ENCODE data around the gene SLC44A5. TPM values are rescaled to one million over a fixed set of nuclear protein-coding genes. Genes with fewer than 3 reads are reported as not detected.

Gene SLC44A5
- polyA plus RNA-seq, 3 donors, result not detected

DNA sequence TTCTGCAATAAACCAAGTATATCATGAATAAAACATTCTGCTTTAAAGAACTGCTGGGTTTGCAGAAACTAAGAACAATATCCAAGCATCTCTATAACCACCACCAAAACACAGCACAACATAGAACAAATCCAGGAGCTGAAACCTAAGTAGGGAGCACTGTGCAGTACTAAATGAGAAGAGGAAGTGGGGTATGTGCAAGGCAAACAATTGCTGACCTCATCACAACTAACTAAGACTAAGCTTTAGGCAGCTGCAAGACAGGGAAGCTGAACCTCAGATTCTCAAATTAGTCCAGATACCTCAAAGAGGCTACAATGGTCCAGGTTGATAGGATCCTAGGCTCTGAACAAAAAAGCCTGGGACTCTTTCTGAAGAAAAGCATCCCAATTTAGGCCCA, 172.6 kb downstream of the SLC44A5 start:
- Histone ChIP-seq H3K79me2 (ENCODE audit: insufficient read depth, low read length) (no peaks in the 10 kb centered on the region), H3K36me3 (replicated peaks in 1 of 2; ENCODE audit: control insufficient read depth in 1 of 2, insufficient read depth in 2 of 2, low read length in 2 of 2) (no peaks in the 10 kb centered on the region), H3K27me3 (ENCODE audit: control insufficient read depth in 2 of 2, insufficient read depth in 2 of 2, low read length in 2 of 2) (no peaks in the 10 kb centered on the region), H3K4me2 (replicated peaks; ENCODE audit: extremely low read depth, low read length, poor library complexity, severe bottlenecking) (no peak overlapping the region), H3K27ac (ENCODE audit: low read depth in 1 of 2, low read length in 2 of 2) (no peak overlapping the region), H3K9ac (ENCODE audit: insufficient read depth, low read length, poor library complexity, severe bottlenecking) (no peak overlapping the region), H3K4me3 (replicated peaks in 1 of 3; ENCODE audit: low read depth in 2 of 3, low read length in 3 of 3) (no peak overlapping the region), H4K20me1 (ENCODE audit: insufficient read depth, low read length) (no peaks in the 10 kb centered on the region), H3K4me1 (ENCODE audit: control insufficient read depth in 1 of 2, insufficient read depth in 2 of 2, low read length in 2 of 2) (no peaks in the 10 kb centered on the region), H2AFZ (ENCODE audit: insufficient read depth, low read depth, low read length, poor library complexity, severe bottlenecking) (no peak overlapping the region), H3K9me3 (replicated peaks in 1 of 2; ENCODE audit: control insufficient read depth in 1 of 2, insufficient read depth in 1 of 2, low read length in 2 of 2) (no peaks in the 10 kb centered on the region)
- Mint-ChIP-seq H3K27me3 (ENCODE audit: low read depth in 3 of 3) (no peaks in the 10 kb centered on the region), H3K4me1 (no peaks in the 10 kb centered on the region), H3K9me3 (peaks cover 0 to 3% (median 0%) of the 10 kb centered on the region in 7 donors), H3K27ac (no peak overlapping the region), H3K4me3 (no peak overlapping the region), H3K36me3 (no peaks in the 10 kb centered on the region)
- intact Hi-C loops (cut with micrococcal nuclease), result no loop called here
- DNase-seq, result no peak
- TF ChIP-seq, protein P1, sequence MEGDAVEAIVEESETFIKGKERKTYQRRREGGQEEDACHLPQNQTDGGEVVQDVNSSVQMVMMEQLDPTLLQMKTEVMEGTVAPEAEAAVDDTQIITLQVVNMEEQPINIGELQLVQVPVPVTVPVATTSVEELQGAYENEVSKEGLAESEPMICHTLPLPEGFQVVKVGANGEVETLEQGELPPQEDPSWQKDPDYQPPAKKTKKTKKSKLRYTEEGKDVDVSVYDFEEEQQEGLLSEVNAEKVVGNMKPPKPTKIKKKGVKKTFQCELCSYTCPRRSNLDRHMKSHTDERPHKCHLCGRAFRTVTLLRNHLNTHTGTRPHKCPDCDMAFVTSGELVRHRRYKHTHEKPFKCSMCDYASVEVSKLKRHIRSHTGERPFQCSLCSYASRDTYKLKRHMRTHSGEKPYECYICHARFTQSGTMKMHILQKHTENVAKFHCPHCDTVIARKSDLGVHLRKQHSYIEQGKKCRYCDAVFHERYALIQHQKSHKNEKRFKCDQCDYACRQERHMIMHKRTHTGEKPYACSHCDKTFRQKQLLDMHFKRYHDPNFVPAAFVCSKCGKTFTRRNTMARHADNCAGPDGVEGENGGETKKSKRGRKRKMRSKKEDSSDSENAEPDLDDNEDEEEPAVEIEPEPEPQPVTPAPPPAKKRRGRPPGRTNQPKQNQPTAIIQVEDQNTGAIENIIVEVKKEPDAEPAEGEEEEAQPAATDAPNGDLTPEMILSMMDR (IDR thresholded peaks at IDR 0.05), result no peak

DNA sequence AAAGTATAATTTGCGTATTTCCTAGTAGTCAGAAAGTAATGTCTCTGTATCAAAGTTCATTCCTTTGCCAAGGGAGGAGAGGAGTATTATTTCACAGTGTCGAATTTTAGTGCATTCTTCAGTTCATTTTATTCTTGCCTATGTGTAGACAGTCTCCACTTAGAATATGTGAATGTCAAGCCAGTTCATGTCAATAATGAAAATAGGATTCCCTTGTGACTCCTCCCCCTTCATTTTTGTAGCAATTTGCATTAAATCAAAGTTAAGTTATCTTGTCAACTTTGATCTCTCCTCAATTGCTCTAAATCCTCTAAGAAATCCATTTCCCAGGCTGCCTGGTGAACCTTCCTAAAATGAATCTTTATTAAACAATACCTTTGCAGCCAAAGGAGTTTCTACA, 179.1 kb downstream of the SLC44A5 start:
- no peak overlapping the region for H3K27ac ChIP-seq (ENCODE audit: low read depth in 1 of 2, low read length in 2 of 2)
- no CpG with 5 or more reads among the region's 2 CpGs for WGBS (ENCODE audit: insufficient coverage)
- TF ChIP-seq, protein P1 (IDR thresholded peaks at IDR 0.05), result no peak
- no peak overlapping the region for H3K9ac ChIP-seq (ENCODE audit: insufficient read depth, low read length, poor library complexity, severe bottlenecking)
- Mint-ChIP-seq H3K4me3 (no peak overlapping the region), H3K36me3 (no peaks in the 10 kb centered on the region), H3K27me3 (ENCODE audit: low read depth in 3 of 3) (no peaks in the 10 kb centered on the region), H3K27ac (no peak overlapping the region), H3K9me3 (peaks cover 0 to 2% (median 0%) of the 10 kb centered on the region in 7 donors), H3K4me1 (no peaks in the 10 kb centered on the region)
- H3K36me3 ChIP-seq (replicated peaks in 1 of 2; ENCODE audit: control insufficient read depth in 1 of 2, insufficient read depth in 2 of 2, low read length in 2 of 2), result no peaks in the 10 kb centered on the region
- H3K4me2 ChIP-seq (replicated peaks; ENCODE audit: extremely low read depth, low read length, poor library complexity, severe bottlenecking), result no peak overlapping the region
- no peaks in the 10 kb centered on the region for H3K79me2 ChIP-seq (ENCODE audit: insufficient read depth, low read length)
- H3K4me3 ChIP-seq (replicated peaks in 1 of 3; ENCODE audit: low read depth in 2 of 3, low read length in 3 of 3), result no peak overlapping the region
- intact Hi-C loops (cut with micrococcal nuclease), result no loop called here
- H4K20me1 ChIP-seq (ENCODE audit: insufficient read depth, low read length), result no peaks in the 10 kb centered on the region
- no peaks in the 10 kb centered on the region for H3K27me3 ChIP-seq (ENCODE audit: control insufficient read depth in 2 of 2, insufficient read depth in 2 of 2, low read length in 2 of 2)
- no peak for DNase-seq
- no peaks in the 10 kb centered on the region for H3K9me3 ChIP-seq (replicated peaks in 1 of 2; ENCODE audit: control insufficient read depth in 1 of 2, insufficient read depth in 1 of 2, low read length in 2 of 2)
- no peak overlapping the region for H2AFZ ChIP-seq (ENCODE audit: insufficient read depth, low read depth, low read length, poor library complexity, severe bottlenecking)
- H3K4me1 ChIP-seq (ENCODE audit: control insufficient read depth in 1 of 2, insufficient read depth in 2 of 2, low read length in 2 of 2), result no peaks in the 10 kb centered on the region
